GM18505 (cell line): Measurements from ENCODE around the gene CD177.

Source experiments
- ATAC-seq: cut with Tn5 transposase; IDR thresholded peaks from one replicate; pipeline ENCODE4 v1.9.1; 2021; ENCODE audit not compliant: unreplicated experiment
- POLR2A ChIP-seq: IDR thresholded peaks from 4 replicates; pipeline ENCODE4 v1.6.1; 2011; ENCODE audit warnings: borderline replicate concordance; ENCODE audit not compliant: insufficient read depth, insufficient read length; ENCODE audit errors: extremely low read depth

The CD177 gene, protein sequence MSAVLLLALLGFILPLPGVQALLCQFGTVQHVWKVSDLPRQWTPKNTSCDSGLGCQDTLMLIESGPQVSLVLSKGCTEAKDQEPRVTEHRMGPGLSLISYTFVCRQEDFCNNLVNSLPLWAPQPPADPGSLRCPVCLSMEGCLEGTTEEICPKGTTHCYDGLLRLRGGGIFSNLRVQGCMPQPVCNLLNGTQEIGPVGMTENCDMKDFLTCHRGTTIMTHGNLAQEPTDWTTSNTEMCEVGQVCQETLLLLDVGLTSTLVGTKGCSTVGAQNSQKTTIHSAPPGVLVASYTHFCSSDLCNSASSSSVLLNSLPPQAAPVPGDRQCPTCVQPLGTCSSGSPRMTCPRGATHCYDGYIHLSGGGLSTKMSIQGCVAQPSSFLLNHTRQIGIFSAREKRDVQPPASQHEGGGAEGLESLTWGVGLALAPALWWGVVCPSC

DNA sequence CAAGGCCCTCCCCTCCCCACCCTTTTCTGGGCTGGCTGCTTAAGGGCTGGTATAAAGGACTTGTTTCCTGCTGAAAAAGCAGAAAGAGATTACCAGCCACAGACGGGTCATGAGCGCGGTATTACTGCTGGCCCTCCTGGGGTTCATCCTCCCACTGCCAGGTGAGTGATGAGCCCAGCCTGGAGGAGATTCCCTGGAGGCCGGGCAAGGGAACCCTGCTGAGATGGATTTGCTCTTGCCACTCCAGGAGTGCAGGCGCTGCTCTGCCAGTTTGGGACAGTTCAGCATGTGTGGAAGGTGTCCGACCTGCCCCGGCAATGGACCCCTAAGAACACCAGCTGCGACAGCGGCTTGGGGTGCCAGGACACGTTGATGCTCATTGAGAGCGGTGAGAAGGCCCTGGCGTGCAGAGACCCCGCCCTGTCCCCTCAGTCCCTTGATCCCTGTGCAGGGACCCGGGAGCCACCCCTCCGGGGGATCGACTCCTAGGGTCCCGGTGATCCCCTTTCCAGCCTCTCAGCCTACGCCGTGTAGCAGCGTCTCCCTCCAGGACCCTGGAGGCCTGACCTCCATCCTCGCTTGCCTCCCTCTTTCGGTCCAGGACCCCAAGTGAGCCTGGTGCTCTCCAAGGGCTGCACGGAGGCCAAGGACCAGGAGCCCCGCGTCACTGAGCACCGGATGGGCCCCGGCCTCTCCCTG lies at the start of gene CD177:
Gene CD177 (plus strand): TSS at position 81 of the 699 bp plus-strand sequence. CDS start 29 bp downstream, at position 110.
- ATAC-seq, result no peak
- TF ChIP-seq POLR2A, result no peak

DNA sequence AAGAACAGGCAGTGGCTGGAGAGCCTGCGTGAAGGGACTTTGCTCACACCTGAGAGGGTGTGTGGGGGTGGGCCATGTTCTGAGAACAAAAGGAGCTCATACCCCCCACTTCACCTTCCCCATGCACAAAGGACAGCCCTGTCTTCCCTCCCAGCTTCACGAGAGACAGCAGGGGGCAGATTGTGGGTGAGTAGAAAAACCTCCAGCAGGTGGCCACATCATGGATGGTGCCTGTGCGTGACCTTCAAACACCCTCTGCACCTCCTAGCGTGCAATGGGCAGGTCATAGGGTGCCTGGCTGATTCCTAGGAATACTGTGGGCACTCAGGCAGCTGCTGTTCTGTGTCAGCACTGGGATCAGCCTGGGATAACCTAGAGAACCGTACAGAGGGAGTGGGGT lies 47.8 kb upstream of the CD177 start:
- no peak for ATAC-seq
- TF ChIP-seq POLR2A, result no peak

DNA sequence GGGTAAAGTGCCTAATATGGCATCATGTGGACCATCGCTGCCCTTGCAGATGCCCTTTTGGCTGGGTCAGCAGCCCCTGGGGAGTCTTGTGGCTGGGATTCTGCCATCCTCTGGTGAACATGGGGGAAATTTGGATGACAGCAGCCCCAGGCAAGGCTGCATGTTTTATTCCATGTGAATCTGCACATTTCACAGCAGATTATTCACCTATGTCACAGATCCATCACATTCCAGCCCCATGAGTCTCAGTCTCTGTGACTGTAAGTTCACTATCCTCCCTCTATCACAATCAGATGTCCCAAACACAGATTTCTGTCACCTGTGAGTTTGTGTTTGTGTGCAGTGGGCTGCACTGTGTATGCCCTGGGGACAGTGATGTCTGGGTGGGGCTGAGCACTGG lies 47.4 kb upstream of the CD177 start:
- no peak for ATAC-seq
- TF ChIP-seq POLR2A, result no peak

DNA sequence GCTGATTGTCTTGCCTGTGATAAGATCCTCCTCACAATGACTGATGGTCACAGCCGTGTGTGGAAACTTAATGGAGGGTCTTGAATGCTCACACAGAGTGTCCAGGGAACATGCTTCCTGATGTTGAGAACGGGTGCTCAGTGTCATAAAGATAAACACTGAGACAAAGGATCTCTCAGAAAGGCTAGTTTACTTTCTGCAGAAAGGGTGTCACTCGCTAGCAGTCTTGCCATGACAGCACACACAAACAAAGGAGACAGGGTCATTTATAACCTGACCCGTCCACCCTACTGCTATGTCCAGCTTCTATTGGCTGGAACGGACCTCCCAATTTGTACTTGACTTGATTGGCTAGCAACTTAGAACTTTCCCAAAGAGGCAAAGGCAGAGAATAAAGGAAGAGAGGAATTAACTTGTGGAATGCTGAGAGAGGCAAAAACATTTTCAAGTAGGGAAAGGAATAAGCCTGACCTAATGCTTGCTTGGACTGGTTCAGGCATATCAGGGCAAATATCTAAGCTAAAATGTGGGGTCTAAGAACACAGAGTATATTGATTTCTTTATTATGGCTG lies 45.2 kb upstream of the CD177 start:
- no peak for ATAC-seq
- no peak for TF ChIP-seq POLR2A

DNA sequence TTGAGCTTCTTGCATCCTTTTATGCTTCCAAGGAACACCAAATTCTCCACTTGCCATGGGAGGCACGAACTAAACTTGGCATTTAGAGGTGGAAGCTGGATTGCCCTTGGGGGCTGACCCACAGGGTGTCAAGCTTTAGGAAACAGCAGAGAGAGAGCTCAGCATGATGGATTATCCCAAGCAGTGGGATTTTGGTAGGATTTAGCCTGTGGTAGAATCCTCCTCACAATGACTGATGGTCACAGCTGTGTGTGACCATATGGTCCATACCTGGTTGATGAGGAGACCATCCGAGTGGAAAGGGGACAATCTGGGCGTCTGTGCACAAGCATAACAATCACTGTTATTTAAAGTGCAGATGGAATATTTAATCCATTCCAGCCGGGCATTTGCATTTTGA lies 44.0 kb upstream of the CD177 start:
- no peak for ATAC-seq

DNA sequence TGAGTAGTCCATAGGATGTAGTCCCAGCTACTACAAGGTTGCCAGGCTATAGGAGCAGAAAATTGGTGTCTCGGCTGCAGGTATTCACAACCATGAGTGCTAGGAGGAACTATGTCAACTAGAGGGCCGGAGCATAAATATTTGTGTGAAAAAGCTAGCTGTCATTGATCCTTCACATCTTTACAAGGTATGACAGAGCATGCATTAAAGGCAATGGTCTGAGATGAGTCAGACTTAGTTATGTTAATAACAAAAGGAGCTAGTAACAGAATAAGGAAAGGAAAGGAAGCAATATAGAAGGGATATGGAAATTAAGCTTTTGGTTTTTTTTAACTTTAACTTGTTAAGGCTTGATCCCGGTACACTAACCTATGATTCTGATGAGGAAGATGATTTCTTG lies 43.3 kb upstream of the CD177 start:
- ATAC-seq, result no peak
- TF ChIP-seq POLR2A, result no peak

More for the DNA sequence above, 44.0 kb upstream of the CD177 start:
- no peak for TF ChIP-seq POLR2A

DNA sequence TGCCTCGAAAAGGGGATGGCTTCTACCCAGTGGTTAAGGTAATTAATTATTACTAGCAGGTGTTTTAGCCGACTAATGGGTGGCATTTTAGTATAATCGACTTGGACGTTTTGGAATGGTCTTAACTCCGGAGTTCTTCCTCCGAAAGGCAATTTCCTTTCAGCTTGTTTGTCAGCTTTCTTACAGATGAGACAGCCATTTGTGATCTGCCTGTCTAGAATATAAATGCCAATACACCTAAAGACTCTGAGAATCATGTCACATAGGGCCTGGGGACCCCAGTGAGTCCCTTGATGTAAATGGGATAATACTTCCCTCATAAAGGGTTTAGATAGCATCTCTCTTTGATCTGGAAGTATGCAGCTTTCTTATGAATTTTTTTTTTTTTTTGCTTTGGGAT lies 42.2 kb upstream of the CD177 start:
- TF ChIP-seq POLR2A, result no peak

DNA sequence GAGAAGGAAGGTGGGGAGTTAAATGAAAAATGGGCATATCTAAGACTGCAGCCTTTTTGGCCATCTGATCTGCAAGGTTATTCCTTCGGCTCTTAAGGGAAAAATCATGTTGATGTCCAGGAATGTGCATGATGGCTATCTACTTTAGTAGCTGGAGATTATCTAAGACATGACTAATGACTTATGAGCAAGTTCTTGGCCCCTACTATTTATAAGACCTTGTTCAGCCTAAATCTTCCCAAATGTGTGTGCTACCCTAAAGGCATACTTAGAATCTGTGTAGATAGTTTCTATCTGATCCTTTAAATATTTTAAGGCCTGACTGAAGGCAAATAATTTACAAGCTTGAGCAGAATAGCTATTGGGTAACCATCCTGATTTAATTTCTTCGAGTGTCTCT lies 41.8 kb upstream of the CD177 start:
- TF ChIP-seq POLR2A, result no peak
- ATAC-seq, result no peak

More for the DNA sequence above, 42.2 kb upstream of the CD177 start:
- ATAC-seq, result no peak

DNA sequence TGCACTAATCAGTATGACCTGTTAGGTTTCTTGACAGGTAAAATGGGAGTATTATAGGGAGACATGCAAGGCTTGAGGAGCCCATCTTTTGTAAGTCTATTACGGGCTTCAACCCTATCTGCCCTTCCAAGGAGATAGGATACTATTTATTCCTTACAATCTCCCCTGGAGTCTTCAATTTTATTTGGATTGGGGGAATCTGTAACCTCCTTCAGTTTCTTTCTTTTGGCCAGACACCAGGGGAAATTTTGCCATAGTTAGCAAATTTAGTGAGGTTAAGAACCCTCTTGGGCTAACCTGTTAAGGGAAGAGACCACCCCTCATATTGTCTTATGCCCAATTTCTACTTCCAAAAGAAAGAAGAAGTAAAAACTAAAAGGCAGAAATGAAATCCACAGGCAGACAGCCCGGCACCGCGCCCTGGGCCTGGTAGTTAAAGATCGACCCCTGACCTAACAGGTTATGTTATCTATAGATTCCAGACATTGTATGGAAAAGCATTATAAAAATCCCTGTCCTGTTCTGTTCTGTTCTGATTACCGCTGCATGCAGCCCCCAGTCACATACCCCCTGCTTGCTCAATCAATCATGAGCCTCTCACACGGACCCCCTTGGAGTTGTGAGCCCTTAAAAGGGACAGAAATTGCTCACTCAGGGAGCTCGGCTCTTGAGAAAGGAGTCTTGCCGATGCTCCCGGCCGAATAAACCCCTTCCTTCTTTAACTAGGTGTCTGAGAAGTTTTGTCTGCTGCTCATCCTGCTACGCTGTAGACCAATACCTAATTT lies 39.6 kb upstream of the CD177 start:
- ATAC-seq, result no peak
- no peak for TF ChIP-seq POLR2A

DNA sequence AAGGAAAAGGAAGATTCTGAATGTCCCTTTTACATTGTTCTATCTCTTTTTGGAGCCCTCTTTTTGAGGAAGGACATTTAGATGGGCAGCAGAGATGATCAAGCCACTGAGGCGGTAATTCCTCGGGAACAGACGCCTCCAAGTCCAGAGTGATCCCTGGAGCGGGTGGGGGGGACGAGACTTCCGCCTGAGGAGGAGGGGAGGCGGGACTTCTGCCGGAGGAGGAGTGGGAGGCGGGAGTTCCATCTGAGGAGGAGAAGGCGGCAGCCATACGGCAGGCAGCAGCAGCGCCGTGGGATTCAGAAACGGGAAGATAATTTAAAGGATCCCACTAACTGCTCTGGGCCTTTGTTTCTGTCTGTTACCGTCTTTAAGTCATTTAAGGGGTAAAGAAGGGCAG lies 37.6 kb upstream of the CD177 start:
- ATAC-seq, result no peak
- TF ChIP-seq POLR2A, result no peak

DNA sequence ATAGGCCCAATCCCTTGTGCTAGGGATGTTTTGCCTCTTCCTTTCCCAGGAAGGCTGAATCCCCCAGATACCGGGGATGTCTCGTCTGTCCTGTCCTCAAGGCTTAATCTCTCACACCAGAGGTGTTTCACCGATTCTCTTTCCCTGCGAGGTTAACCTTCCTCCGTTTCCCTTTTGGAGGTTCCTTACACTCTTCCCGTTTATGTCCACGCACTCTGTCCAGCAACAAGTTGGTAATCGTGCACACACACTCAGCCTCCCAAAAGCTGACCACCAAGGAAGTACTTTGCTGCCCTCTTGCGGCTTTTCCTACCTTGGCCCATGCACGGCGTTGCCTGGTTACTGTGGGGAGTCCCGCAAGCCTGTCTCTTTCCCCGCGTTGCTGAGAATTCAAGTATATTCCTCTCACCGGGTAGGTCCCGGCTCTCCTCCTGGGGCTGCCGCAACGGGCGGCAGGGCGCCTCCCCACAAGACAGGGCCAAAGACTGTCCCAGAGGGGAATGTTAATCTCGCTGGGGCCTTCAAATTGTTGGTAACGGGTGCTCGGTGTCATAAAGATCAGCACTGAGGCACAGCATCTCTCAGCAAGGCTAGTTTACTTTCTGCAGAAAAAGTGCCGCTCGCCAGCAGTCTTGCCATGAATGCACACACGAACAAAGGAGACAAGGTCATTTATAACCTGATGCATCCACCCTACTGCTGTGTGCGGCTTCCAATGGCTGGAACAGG lies 36.7 kb upstream of the CD177 start:
- no peak for ATAC-seq
- no peak for TF ChIP-seq POLR2A

DNA sequence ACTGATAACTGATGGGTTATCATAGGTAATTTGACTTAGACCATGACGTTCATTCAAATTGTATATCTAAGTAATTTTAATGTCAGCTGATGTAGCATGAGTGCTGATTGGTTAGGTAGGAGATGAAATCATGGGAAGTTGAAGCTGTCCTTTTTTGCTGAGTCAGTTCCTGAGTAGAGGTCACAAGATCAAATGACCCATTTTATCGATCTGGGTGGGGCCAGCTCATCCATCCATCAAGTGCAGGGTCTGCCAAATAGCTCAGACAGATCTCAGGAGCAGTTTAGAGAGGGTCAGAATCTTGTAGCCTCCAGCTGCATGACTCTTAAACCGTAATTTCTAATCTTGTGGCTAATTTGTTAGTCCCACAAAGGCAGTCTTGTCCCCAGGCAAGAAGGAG lies 35.3 kb upstream of the CD177 start:
- no peak for ATAC-seq
- TF ChIP-seq POLR2A, result no peak
